ENCODE measurements around the gene RSPH9.

The RSPH9 gene

DNA sequence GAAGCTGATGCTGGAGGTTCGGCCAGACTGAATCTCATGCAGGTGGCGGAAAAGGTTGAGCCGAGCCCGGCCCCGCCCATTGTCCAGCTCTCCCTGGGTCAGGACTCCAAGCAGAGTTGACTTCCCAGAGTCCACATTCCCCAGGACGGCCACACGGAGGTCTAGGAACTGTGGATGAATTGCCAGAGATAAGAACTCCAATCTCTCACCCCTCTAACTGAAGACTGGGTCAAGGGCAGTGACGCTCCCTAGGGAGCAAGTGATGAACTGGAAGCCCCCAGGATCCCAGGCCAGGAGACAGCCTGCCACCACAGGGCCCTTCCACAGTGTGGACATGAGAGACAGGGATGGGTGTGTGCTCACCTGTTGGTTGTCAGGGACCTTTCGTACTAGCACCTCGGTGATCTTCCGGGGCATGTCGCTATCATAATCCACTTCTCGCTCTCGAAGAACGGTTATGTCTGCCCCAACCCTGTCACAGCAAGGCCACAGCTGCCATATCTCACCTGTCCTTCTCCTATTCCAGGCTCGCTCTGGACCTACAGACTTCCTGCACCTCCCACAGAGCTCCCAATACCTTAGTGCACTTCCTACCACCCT is 19.3 kb upstream of the RSPH9 start:
- no peaks in the 10 kb centered on the region for H3K27me3 Mint-ChIP-seq (ENCODE audit: low read depth)
- TF ChIP-seq, protein P1, sequence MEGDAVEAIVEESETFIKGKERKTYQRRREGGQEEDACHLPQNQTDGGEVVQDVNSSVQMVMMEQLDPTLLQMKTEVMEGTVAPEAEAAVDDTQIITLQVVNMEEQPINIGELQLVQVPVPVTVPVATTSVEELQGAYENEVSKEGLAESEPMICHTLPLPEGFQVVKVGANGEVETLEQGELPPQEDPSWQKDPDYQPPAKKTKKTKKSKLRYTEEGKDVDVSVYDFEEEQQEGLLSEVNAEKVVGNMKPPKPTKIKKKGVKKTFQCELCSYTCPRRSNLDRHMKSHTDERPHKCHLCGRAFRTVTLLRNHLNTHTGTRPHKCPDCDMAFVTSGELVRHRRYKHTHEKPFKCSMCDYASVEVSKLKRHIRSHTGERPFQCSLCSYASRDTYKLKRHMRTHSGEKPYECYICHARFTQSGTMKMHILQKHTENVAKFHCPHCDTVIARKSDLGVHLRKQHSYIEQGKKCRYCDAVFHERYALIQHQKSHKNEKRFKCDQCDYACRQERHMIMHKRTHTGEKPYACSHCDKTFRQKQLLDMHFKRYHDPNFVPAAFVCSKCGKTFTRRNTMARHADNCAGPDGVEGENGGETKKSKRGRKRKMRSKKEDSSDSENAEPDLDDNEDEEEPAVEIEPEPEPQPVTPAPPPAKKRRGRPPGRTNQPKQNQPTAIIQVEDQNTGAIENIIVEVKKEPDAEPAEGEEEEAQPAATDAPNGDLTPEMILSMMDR (IDR thresholded peaks at IDR 0.05; ENCODE audit: unreplicated experiment in 3 of 3) = no peak
- H3K27ac Mint-ChIP-seq = no peak overlapping the region
- H3K4me3 Mint-ChIP-seq = peak overlapping the region in 2 of 3 experiments; percentile 26 to 47
- peaks cover 47% of the 10 kb centered on the region for H3K36me3 Mint-ChIP-seq (ENCODE audit: low read depth)
- H3K4me1 Mint-ChIP-seq = peaks cover 26% of the 10 kb centered on the region
- H3K9me3 Mint-ChIP-seq = no peaks in the 10 kb centered on the region

DNA sequence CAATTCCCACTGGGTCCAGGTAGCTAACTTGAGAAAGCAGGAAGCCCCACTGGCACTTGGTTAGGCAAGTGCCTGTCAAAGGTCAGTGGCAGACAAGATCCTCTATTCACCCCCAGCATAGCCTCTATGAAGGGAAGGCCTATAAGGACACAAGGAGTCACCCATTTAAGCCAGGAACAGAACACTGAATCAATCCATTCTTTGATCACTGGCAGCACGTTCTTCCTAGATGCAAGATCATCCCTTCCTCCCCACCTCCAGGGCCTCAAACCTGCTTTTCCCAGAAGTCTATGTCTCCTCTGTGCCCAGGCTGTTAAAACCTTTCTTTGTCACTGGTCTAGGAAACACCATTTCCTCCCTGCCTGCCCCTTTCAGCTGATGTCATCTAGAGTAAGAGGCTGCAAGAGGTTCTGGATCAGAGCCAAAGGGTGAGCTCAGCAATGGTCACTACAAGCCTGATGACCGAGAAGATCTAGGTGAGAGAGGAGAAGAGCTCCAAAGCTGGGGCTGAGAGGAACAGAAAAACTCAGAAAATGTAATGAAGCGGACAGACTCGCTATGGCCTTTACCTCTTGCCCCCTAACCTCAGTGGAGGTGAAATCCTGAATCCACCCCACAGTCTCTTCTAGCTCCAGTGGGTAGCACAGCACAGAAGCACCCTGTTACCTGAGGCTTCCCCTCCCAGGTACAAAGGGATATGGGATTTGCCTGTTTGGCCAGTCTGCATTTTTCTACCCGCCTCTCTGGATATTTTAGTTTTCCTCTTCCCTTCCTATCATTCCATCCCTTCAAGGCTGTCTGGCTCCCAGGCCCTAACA is 17.6 kb upstream of the RSPH9 start:
- TF ChIP-seq, protein P1 (IDR thresholded peaks at IDR 0.05; ENCODE audit: unreplicated experiment in 3 of 3) = no peak
- Mint-ChIP-seq H3K4me3 (peak overlapping the region; percentile 86 to 99 (median 96)), H3K27me3 (ENCODE audit: low read depth) (no peaks in the 10 kb centered on the region), H3K36me3 (ENCODE audit: low read depth) (peaks cover 34% of the 10 kb centered on the region), H3K4me1 (peaks cover 26% of the 10 kb centered on the region), H3K9me3 (no peaks in the 10 kb centered on the region), H3K27ac (peak overlapping the region; percentile 82 to 91 (median 87))

DNA sequence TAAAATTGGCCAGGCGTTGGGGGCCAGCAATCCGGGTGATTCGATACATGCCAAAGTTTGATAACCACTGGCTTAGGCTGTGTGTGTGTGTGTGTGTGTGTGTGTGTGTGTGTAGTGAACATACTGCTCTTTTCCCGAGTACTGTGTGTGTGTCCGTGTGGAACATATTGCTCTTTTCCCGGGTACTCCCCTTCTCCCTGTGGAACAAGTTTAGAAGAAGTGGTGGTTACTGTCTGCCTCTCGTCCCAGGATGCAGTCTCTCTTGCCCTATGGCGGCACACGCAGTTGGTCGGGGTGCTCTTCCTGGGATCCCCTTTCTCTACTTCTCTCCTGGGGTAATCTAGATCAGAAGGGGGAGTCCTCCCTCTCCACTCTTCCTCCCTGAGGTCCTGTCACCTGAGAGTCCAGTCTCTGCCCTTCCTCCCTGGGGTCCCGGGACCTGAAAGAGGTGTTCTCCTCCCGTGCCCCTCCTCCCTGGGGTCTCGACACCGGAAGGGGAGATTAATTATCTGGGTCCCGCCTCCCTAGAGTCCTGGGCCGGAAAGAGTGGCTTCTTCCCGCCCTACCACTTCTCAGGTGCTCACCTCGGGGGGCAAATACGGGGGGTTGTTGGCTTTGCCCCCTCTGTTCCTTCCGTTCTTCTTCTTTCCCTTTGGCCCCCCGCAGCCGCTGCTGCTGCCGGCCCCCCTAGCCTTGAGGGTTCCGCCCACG is 16.3 kb upstream of the RSPH9 start:
- H3K9me3 Mint-ChIP-seq = no peaks in the 10 kb centered on the region
- no peaks in the 10 kb centered on the region for H3K27me3 Mint-ChIP-seq (ENCODE audit: low read depth)
- peaks cover 24% of the 10 kb centered on the region for H3K36me3 Mint-ChIP-seq (ENCODE audit: low read depth)
- H3K27ac Mint-ChIP-seq = peak overlapping the region; percentile 95 to 100 (median 97)
- H3K4me1 Mint-ChIP-seq = peaks cover 26% of the 10 kb centered on the region
- H3K4me3 Mint-ChIP-seq = peak overlapping the region; percentile 96 to 99 (median 97)
- TF ChIP-seq, protein P1 (IDR thresholded peaks at IDR 0.05; ENCODE audit: unreplicated experiment in 3 of 3) = no peak

DNA sequence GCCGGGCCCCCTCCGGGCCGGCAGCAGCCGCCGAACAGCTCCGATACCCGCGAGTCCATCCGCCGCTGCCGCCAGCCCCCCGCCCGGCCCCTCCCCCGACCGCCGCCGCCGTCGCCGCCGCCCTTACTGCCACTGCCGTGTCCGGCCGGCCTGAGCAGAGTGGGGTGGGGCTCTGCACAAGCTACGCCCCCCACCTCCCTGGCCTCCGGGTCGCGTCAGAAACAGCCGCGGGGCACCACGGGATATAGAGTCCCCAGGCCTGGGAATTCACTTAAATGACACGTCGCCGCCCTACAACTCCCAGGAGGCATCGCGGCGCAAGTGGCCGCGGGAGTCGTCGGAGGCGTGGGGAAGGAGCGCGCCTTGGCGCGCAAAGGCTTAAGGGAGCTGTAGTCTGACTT is 15.7 kb upstream of the RSPH9 start, which contains the start of gene GTPBP2:
GTPBP2 (minus strand) TSS at position 161 of the 401 bp plus-strand sequence; CDS start at position 59, 102 bp downstream.
- Mint-ChIP-seq H3K4me3 (peak within 1 kb of the TSS; percentile 96 to 99 (median 97)), H3K36me3 (ENCODE audit: low read depth) (peaks cover 20% of the 10 kb centered on the region), H3K4me1 (peaks cover 30% of the 10 kb centered on the region), H3K27me3 (ENCODE audit: low read depth) (no peaks in the 10 kb centered on the region), H3K27ac (peak within 1 kb of the TSS; percentile 97 to 100 (median 100)), H3K9me3 (no peaks in the 10 kb centered on the region)
- TF ChIP-seq, protein P1 (IDR thresholded peaks at IDR 0.05; ENCODE audit: unreplicated experiment in 3 of 3) = no peak

DNA sequence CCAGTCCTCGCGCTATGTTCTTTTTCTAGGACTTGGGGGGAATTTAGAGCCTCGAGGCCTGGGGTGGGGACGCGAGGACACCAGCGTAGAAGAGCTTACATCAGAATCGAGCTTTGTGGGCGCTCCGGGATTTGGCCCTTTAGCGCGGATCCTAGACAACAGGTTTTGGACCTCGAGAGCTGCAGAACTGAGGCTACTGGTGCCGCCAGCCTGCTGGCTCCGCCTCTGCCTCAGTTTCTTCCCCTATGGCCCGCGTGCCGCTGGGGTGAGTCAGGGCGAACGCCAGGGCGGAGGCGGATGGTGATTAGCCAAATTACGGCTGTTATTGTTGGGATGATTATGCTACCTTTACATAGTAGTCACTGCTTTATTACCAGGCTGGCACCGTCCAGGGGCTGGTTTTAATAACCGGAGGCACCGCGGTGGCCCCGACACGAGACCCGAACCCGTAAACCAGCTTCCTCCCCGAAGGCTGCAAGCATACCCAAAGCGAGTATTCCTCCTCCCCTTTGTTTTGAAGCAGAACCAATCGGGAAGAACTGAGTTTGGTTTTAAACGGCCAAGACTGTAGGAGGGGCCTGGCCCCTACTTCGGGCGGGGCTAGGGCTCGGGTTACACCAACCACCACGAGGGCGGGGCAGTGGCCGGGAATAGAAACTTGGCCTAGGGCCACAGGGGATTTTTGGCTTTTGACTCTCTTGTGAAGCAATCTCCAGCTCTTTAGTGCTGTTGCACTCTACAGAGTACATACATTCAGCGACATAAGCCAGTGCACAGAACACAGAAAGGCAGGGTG is 15.1 kb upstream of the RSPH9 start:
- no peaks in the 10 kb centered on the region for H3K27me3 Mint-ChIP-seq (ENCODE audit: low read depth)

More for the DNA sequence above, 15.1 kb upstream of the RSPH9 start:
- Mint-ChIP-seq H3K27ac (peak overlapping the region; percentile 97 to 100 (median 100)), H3K9me3 (no peaks in the 10 kb centered on the region), H3K36me3 (ENCODE audit: low read depth) (peaks cover 16% of the 10 kb centered on the region), H3K4me1 (peaks cover 32% of the 10 kb centered on the region), H3K4me3 (peak overlapping the region; percentile 96 to 99 (median 97))
- TF ChIP-seq, protein P1 (IDR thresholded peaks at IDR 0.05; ENCODE audit: unreplicated experiment in 3 of 3) = no peak
